HEK293 (cell line): ENCODE measurements around the gene ETHE1.

ENCODE experiments used
- HOXD13 ChIP-seq: sonication (generic); formaldehyde crosslinking; IDR thresholded peaks from 2 replicates; pipeline ENCODE4 v1.8.0; 2022; ENCODE audit warnings: missing genetic modification reagents, borderline replicate concordance
- KLF10 ChIP-seq: fragments of 450-650 bp; IDR thresholded peaks from 2 replicates; pipeline ENCODE4 v1.5.1; 2018; ENCODE audit warnings: missing biosample characterization, mild to moderate bottlenecking, missing genetic modification characterization
- OSR2 ChIP-seq: fragments of 450-650 bp; formaldehyde crosslinking; IDR thresholded peaks from 2 replicates; pipeline ENCODE4 v1.5.1; 2016; ENCODE audit warnings: missing biosample characterization, missing genetic modification characterization
- REPIN1 ChIP-seq: fragments of 450-650 bp; formaldehyde crosslinking; IDR thresholded peaks from 2 replicates; pipeline ENCODE4 v1.5.1; 2017; ENCODE audit warnings: missing biosample characterization, missing genetic modification characterization, low read depth
- SP2 ChIP-seq: fragments of 450-650 bp; formaldehyde crosslinking; IDR thresholded peaks from 2 replicates; pipeline ENCODE4 v1.5.1; 2016; ENCODE audit warnings: missing biosample characterization, missing genetic modification characterization
- ZBTB1 ChIP-seq: fragments of 450-650 bp; formaldehyde crosslinking; IDR thresholded peaks from 2 replicates; pipeline ENCODE4 v1.5.1; 2016; ENCODE audit warnings: missing biosample characterization, missing genetic modification characterization
- ZBTB48 ChIP-seq: fragments of 450-650 bp; formaldehyde crosslinking; IDR thresholded peaks from 2 replicates; pipeline ENCODE4 v1.5.1; 2016; ENCODE audit warnings: missing biosample characterization, missing genetic modification characterization
- ZBTB8A ChIP-seq: fragments of 450-650 bp; formaldehyde crosslinking; IDR thresholded peaks from 2 replicates; pipeline ENCODE4 v1.5.1; 2016; ENCODE audit warnings: missing biosample characterization, missing genetic modification characterization
- ZFP37 ChIP-seq: fragments of 450-650 bp; formaldehyde crosslinking; IDR thresholded peaks from 2 replicates; pipeline ENCODE4 v1.5.1; 2016; ENCODE audit warnings: missing biosample characterization, missing genetic modification characterization
- ZFP41 ChIP-seq: fragments of 450-650 bp; formaldehyde crosslinking; IDR thresholded peaks from 2 replicates; pipeline ENCODE4 v1.5.1; 2016; ENCODE audit warnings: missing biosample characterization, missing genetic modification characterization, borderline replicate concordance
- ZNF114 ChIP-seq: fragments of 450-650 bp; formaldehyde crosslinking; IDR thresholded peaks from 2 replicates; pipeline ENCODE4 v1.5.0; 2017; ENCODE audit warnings: missing biosample characterization, missing genetic modification characterization
- ZNF132 ChIP-seq: fragments of 450-650 bp; formaldehyde crosslinking; IDR thresholded peaks from 2 replicates; pipeline ENCODE4 v1.5.1; 2017; ENCODE audit warnings: missing biosample characterization, missing genetic modification characterization, borderline replicate concordance
- ZNF155 ChIP-seq: fragments of 450-650 bp; formaldehyde crosslinking; IDR thresholded peaks from 2 replicates; pipeline ENCODE4 v1.5.1; 2016; ENCODE audit warnings: missing biosample characterization, missing genetic modification characterization
- ZNF19 ChIP-seq: fragments of 450-650 bp; formaldehyde crosslinking; IDR thresholded peaks from 2 replicates; pipeline ENCODE4; 2016; ENCODE audit warnings: missing biosample characterization, missing genetic modification characterization, low read depth
- ZNF211 ChIP-seq: fragments of 450-650 bp; formaldehyde crosslinking; IDR thresholded peaks from 2 replicates; pipeline ENCODE4 v1.5.1; 2016; ENCODE audit warnings: low read depth, missing biosample characterization, missing genetic modification characterization
- ZNF248 ChIP-seq: fragments of 450-650 bp; formaldehyde crosslinking; IDR thresholded peaks from 2 replicates; pipeline ENCODE4 v1.5.1; 2017; ENCODE audit warnings: missing biosample characterization, missing genetic modification characterization
- ZNF280D ChIP-seq: fragments of 450-650 bp; formaldehyde crosslinking; IDR thresholded peaks from 2 replicates; pipeline ENCODE4 v1.5.1; 2016; ENCODE audit warnings: missing biosample characterization, missing genetic modification characterization
- ZNF292 ChIP-seq: fragments of 450-650 bp; formaldehyde crosslinking; IDR thresholded peaks from 2 replicates; pipeline ENCODE4 v1.5.1; 2016; ENCODE audit warnings: low read depth, missing biosample characterization, missing genetic modification characterization, borderline replicate concordance
- ZNF311 ChIP-seq: fragments of 450-650 bp; formaldehyde crosslinking; IDR thresholded peaks from 2 replicates; pipeline ENCODE4 v1.5.1; 2017; ENCODE audit warnings: missing biosample characterization, missing genetic modification characterization, borderline replicate concordance
- ZNF335 ChIP-seq: fragments of 450-650 bp; formaldehyde crosslinking; conservative IDR thresholded peaks from 2 replicates; pipeline ENCODE4 v1.5.1; 2016; ENCODE audit warnings: missing biosample characterization, missing genetic modification characterization
- ZNF362 ChIP-seq: fragments of 450-650 bp; formaldehyde crosslinking; IDR thresholded peaks from 2 replicates; pipeline ENCODE4 v1.5.1; 2016; ENCODE audit warnings: missing biosample characterization, missing genetic modification characterization
- ZNF394 ChIP-seq: fragments of 450-650 bp; formaldehyde crosslinking; IDR thresholded peaks from 2 replicates; pipeline ENCODE4 v1.5.1; 2016; ENCODE audit warnings: missing biosample characterization, missing genetic modification characterization, mild to moderate bottlenecking, moderate library complexity, borderline replicate concordance
- ZNF398 ChIP-seq: fragments of 450-650 bp; formaldehyde crosslinking; IDR thresholded peaks from 2 replicates; pipeline ENCODE4 v1.5.1; 2017; ENCODE audit warnings: missing biosample characterization, missing genetic modification characterization
- ZNF488 ChIP-seq: fragments of 450-650 bp; formaldehyde crosslinking; IDR thresholded peaks from 2 replicates; pipeline ENCODE4 v1.5.1; 2016; ENCODE audit warnings: missing biosample characterization, missing genetic modification characterization
- ZNF514 ChIP-seq: fragments of 450-650 bp; formaldehyde crosslinking; IDR thresholded peaks from 2 replicates; pipeline ENCODE4 v1.5.1; 2016; ENCODE audit warnings: missing biosample characterization, missing genetic modification characterization
- ZNF549 ChIP-seq: fragments of 450-650 bp; IDR thresholded peaks from 2 replicates; pipeline ENCODE4 v1.5.1; 2018; ENCODE audit warnings: missing biosample characterization, missing genetic modification characterization, mild to moderate bottlenecking, inconsistent platforms, moderate library complexity
- ZNF585B ChIP-seq: fragments of 450-650 bp; formaldehyde crosslinking; IDR thresholded peaks from 2 replicates; pipeline ENCODE4 v1.5.1; 2016; ENCODE audit warnings: missing biosample characterization, missing genetic modification characterization
- ZNF596 ChIP-seq: fragments of 450-650 bp; IDR thresholded peaks from 2 replicates; pipeline ENCODE4 v1.5.0; 2018; ENCODE audit warnings: missing biosample characterization, mild to moderate bottlenecking, missing genetic modification characterization, moderate library complexity
- ZNF626 ChIP-seq: fragments of 450-650 bp; sonication (Bioruptor Pico); formaldehyde crosslinking; IDR thresholded peaks from 2 replicates; pipeline ENCODE4 v1.5.1; 2018; ENCODE audit warnings: missing biosample characterization, missing genetic modification characterization, inconsistent platforms
- ZNF768 ChIP-seq: fragments of 450-650 bp; formaldehyde crosslinking; IDR thresholded peaks from 2 replicates; pipeline ENCODE4 v1.5.1; 2018; ENCODE audit warnings: missing biosample characterization, mild to moderate bottlenecking, missing genetic modification characterization
- ZNF791 ChIP-seq: fragments of 450-650 bp; formaldehyde crosslinking; IDR thresholded peaks from 2 replicates; pipeline ENCODE4 v1.5.1; 2016; ENCODE audit warnings: missing biosample characterization, missing genetic modification characterization
- ZSCAN16 ChIP-seq: fragments of 450-650 bp; formaldehyde crosslinking; IDR thresholded peaks from 2 replicates; pipeline ENCODE4 v1.5.1; 2016; ENCODE audit warnings: missing biosample characterization, missing genetic modification characterization

ETHE1 gene

GRCh38 chr19:43533546-43534304 is 6.7 kb upstream of the ETHE1 start (continued):
- no peak for TF ChIP-seq ZNF394 (tag by site-specific recombination)
- TF ChIP-seq ZNF132: no peak
- TF ChIP-seq ZNF398 (tag by site-specific recombination): no peak
- no peak for TF ChIP-seq ZNF549 (tag by site-specific recombination)
- peak; percentile 89; the same call in 1 of the 2 replicates for TF ChIP-seq ZNF362 (tag by site-specific recombination)
- TF ChIP-seq ZNF596 (tag by site-specific recombination): 0 out of 2 replicates have a peak, but pooled peaks have one; percentile 9
- no peak for TF ChIP-seq REPIN1 (tag by site-specific recombination)
- TF ChIP-seq SP2: peak; percentile 93
- TF ChIP-seq ZNF335 (tag by site-specific recombination): peak; percentile 75
- TF ChIP-seq ZNF292: no peak
- TF ChIP-seq ZNF585B: no peak
- TF ChIP-seq ZBTB8A (tag by site-specific recombination): peak; percentile 40; the same call in 1 of the 2 replicates
- no peak for TF ChIP-seq ZNF211 (tag by site-specific recombination)
- TF ChIP-seq ZNF514 (tag by site-specific recombination): no peak
- TF ChIP-seq ZNF248 (tag by site-specific recombination): no peak
- no peak for TF ChIP-seq OSR2 (tag by site-specific recombination)
- TF ChIP-seq ZNF114 (tag by site-specific recombination): no peak
- TF ChIP-seq ZSCAN16: peak; percentile 46; the same call in 1 of the 2 replicates
- no peak for TF ChIP-seq ZNF280D (tag by site-specific recombination)
- no peak for TF ChIP-seq ZNF311 (tag by site-specific recombination)
- TF ChIP-seq ZNF488 (tag by site-specific recombination): no peak
- TF ChIP-seq ZNF626 (tag by site-specific recombination): no peak
- peak; percentile 72 for TF ChIP-seq KLF10 (tag by site-specific recombination)
- no peak for TF ChIP-seq ZFP37
- TF ChIP-seq ZBTB48 (tag by site-specific recombination): peak; percentile 66
- TF ChIP-seq ZNF791 (tag by site-specific recombination): no peak
- TF ChIP-seq ZNF768: 0 out of 2 replicates have a peak, but pooled peaks have one; percentile 16
- TF ChIP-seq ZNF155 (tag by site-specific recombination): no peak
- TF ChIP-seq ZNF19 (tag by site-specific recombination): no peak
- TF ChIP-seq ZBTB1 (tag by site-specific recombination): no peak
- TF ChIP-seq ZFP41 (tag by site-specific recombination): no peak
- no peak for TF ChIP-seq HOXD13
